ENCODE data around the gene VPS41.

DNA sequence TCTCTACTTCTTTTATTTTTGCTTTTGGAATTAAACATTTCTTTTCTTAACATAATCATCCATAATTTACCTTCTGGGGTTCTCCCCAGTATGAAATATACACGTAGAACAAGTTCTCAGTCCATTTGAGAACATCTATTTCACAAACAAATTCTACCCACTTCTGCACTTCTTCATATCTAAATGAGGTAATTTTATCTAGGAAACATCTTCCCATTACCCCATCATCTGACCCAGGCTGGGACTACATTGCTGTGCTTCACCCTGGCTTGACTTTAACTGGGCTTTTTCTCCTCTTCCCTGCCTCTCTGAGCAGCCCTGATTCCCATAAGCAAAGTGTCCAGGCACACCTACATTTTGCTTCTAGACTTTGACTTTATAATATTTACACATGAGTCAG lies 234.5 kb downstream of the VPS41 start:
- TF ChIP-seq EZH2phosphoT487 (IDR thresholded peaks at IDR 0.05; ENCODE audit: borderline replicate concordance, low read depth, low read length): no peak
- TF ChIP-seq, protein P1, sequence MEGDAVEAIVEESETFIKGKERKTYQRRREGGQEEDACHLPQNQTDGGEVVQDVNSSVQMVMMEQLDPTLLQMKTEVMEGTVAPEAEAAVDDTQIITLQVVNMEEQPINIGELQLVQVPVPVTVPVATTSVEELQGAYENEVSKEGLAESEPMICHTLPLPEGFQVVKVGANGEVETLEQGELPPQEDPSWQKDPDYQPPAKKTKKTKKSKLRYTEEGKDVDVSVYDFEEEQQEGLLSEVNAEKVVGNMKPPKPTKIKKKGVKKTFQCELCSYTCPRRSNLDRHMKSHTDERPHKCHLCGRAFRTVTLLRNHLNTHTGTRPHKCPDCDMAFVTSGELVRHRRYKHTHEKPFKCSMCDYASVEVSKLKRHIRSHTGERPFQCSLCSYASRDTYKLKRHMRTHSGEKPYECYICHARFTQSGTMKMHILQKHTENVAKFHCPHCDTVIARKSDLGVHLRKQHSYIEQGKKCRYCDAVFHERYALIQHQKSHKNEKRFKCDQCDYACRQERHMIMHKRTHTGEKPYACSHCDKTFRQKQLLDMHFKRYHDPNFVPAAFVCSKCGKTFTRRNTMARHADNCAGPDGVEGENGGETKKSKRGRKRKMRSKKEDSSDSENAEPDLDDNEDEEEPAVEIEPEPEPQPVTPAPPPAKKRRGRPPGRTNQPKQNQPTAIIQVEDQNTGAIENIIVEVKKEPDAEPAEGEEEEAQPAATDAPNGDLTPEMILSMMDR (conservative IDR thresholded peaks at IDR 0.05; ENCODE audit: low read length): no peak

Data from OCI-LY7 (cell line).